Natural killer cell (primary cell): ENCODE data around the gene RAB4B. TPM values are rescaled to one million over a fixed set of nuclear protein-coding genes. Genes with fewer than 3 reads are reported as not detected.
A peak's percentile ranks its signal among the peaks of the same experiment; 100 is the strongest.
"Not testable (repeated sequence)": the region's sequence is repeated elsewhere in the genome, so short reads cannot be mapped to it uniquely, and the experiment has no call there.

Experiments
- ATAC-seq, 3 donors: fragments of 150-1000 bp in 2 of 3; fragments of 200-7000 bp in 1 of 3; cut with Tn5 transposase; 1 replicate in 1 of 3; 2 replicates in 2 of 3; pipeline ENCODE4 v1.10.0; 2021; ENCODE audit warnings: mild to moderate bottlenecking in 2 of 3, moderate library complexity in 2 of 3
- DNase-seq, 2 donors: peaks; one replicate each; pipeline versions ENCODE4 v3.0.0 to v3.0.0-alpha.2; 2013 to 2021; ENCODE audit warnings: mixed read lengths in 1 of 2
- H3K27ac ChIP-seq: one replicate; pipeline ENCODE4 v1.5.1; 2013; ENCODE audit warnings: mild to moderate bottlenecking, low read length
- H3K27me3 ChIP-seq: one replicate; pipeline ENCODE4 v1.6.1; 2013; ENCODE audit warnings: low read length; ENCODE audit not compliant: control insufficient read depth, insufficient read depth
- H3K36me3 ChIP-seq: one replicate; pipeline ENCODE4 v1.6.1; 2013; ENCODE audit warnings: low read length; ENCODE audit not compliant: control insufficient read depth, insufficient read depth
- H3K4me1 ChIP-seq: one replicate; pipeline ENCODE4 v1.6.1; 2013; ENCODE audit warnings: low read length; ENCODE audit not compliant: control insufficient read depth, insufficient read depth
- H3K4me3 ChIP-seq: one replicate; pipeline ENCODE4 v1.5.1; 2013; ENCODE audit warnings: low read length
- H3K9me3 ChIP-seq: one replicate; pipeline ENCODE4 v1.6.1; 2013; ENCODE audit warnings: low read length; ENCODE audit not compliant: control insufficient read depth, insufficient read depth
- H3K27ac Mint-ChIP-seq, 2 donors: one replicate each; pipeline ENCODE4 v1.8.0; 2022; ENCODE audit warnings: mild to moderate bottlenecking in 2 of 2, mixed read lengths in 2 of 2, moderate library complexity in 1 of 2
- H3K27me3 Mint-ChIP-seq, 2 donors: one replicate each; pipeline ENCODE4 v1.8.0; 2022; ENCODE audit warnings: low read depth in 2 of 2, mixed read lengths in 2 of 2
- H3K36me3 Mint-ChIP-seq: one replicate; pipeline ENCODE4 v1.8.0; 2022; ENCODE audit warnings: mixed read lengths
- H3K4me1 Mint-ChIP-seq, 2 donors: one replicate each; pipeline ENCODE4 v1.8.0; 2022; ENCODE audit warnings: mixed read lengths in 2 of 2
- H3K4me3 Mint-ChIP-seq: one replicate; pipeline ENCODE4 v1.8.0; 2022; ENCODE audit warnings: mild to moderate bottlenecking, moderate library complexity, mixed read lengths
- H3K9me3 Mint-ChIP-seq, 2 donors: one replicate each; pipeline ENCODE4 v1.8.0; 2022; ENCODE audit warnings: mixed read lengths in 2 of 2
- CTCF ChIP-seq: fragments of 200-600 bp; IDR thresholded peaks from one replicate; pipeline ENCODE4 v1.8.0; 2022; ENCODE audit warnings: antibody characterized with exemption
- WGBS: methylation state at CpG from one replicate; pipeline ENCODE4 v1.1.7; 2013; ENCODE audit warnings: missing lambda C conversion rate; ENCODE audit not compliant: insufficient coverage; 5-methylcytosine and 5-hydroxymethylcytosine counted together
- intact Hi-C: fragments of 100-400 bp; cut with micrococcal nuclease; formaldehyde crosslinking; loops from one replicate; pipeline ENCODE4 v1.14.2; 2022
- total RNA-seq, 4 donors: library from RNA; stranded (reverse); fragments of 120-200 nt in 1 of 4; gene quantifications; one replicate each; pipeline versions ENCODE4 v1.2.3 to v1.2.4, GENCODE V29; 2013 to 2022

RAB4B gene
- total RNA-seq, 3 donors from 2014 or later (not counting 1 experiment from before 2014, with no cell fraction given) = 97.8 to 99.8 (median 98.6) TPM

GRCh38 chr19:40829205-40829604 is 51.2 kb downstream of the RAB4B start:
- H3K36me3 ChIP-seq = no peaks in the 10 kb centered on the region
- no peaks in the 10 kb centered on the region for H3K27me3 Mint-ChIP-seq
- peaks cover 0 to 3% of the 10 kb centered on the region in 2 donors for H3K9me3 Mint-ChIP-seq
- H3K4me1 ChIP-seq = peaks cover 41% of the 10 kb centered on the region
- H3K9me3 ChIP-seq = no peaks in the 10 kb centered on the region
- H3K27ac Mint-ChIP-seq = peak overlapping the region; percentile 85 to 92
- ATAC-seq = no peak
- no peak overlapping the region for H3K4me3 ChIP-seq
- TF ChIP-seq CTCF = no peak
- H3K27ac ChIP-seq = no peak overlapping the region
- no peak overlapping the region for H3K4me3 Mint-ChIP-seq
- intact Hi-C loops = loop anchor here (5.0 to 10.0 kb wide), 2 partner anchors 433 to 476 kb away; partner anchors contain the start of gene HNRNPUL1
- DNase-seq = no peak
- peaks cover 39 to 52% of the 10 kb centered on the region in 2 donors for H3K4me1 Mint-ChIP-seq
- H3K36me3 Mint-ChIP-seq = no peaks in the 10 kb centered on the region
- H3K27me3 ChIP-seq = no peaks in the 10 kb centered on the region

GRCh38 chr19:40830741-40831140 is 52.7 kb downstream of the RAB4B start:
- H3K36me3 Mint-ChIP-seq, intact Hi-C loops, H3K27ac ChIP-seq, H3K27me3 ChIP-seq, ATAC-seq, H3K9me3 Mint-ChIP-seq, H3K27me3 Mint-ChIP-seq, H3K9me3 ChIP-seq, H3K4me3 ChIP-seq, H3K4me3 Mint-ChIP-seq, H3K36me3 ChIP-seq: not testable (repeated sequence)
- peaks cover 29 to 41% of the 10 kb centered on the region in 2 donors for H3K4me1 Mint-ChIP-seq
- H3K27ac Mint-ChIP-seq = peak overlapping the region; percentile 85 to 92
- 98% methylated on average over 16 of the region's 16 CpGs for WGBS
- DNase-seq = peak in 1 of 2 donors; percentile 1
- H3K4me1 ChIP-seq = peaks cover 27% of the 10 kb centered on the region

GRCh38 chr19:40831502-40832430 is 53.7 kb downstream of the RAB4B start:
- Mint-ChIP-seq H3K27ac (peak overlapping the region; percentile 27 to 85), H3K4me3 (no peak overlapping the region), H3K4me1 (peaks cover 19 to 32% of the 10 kb centered on the region in 2 donors), H3K27me3 (no peaks in the 10 kb centered on the region), H3K36me3 (no peaks in the 10 kb centered on the region), H3K9me3 (peaks cover 0 to 3% of the 10 kb centered on the region in 2 donors)
- ATAC-seq (no peak), DNase-seq (peak in 1 of 2 donors; percentile 2)
- no peak overlapping the region for H3K4me3 ChIP-seq
- no peaks in the 10 kb centered on the region for H3K9me3 ChIP-seq
- H3K4me1 ChIP-seq = peaks cover 16% of the 10 kb centered on the region
- no peaks in the 10 kb centered on the region for H3K27me3 ChIP-seq
- intact Hi-C loops = no loop called here
- 65% methylated on average over 3 of the region's 7 CpGs for WGBS
- H3K27ac ChIP-seq = no peak overlapping the region
- TF ChIP-seq CTCF = no peak
- no peaks in the 10 kb centered on the region for H3K36me3 ChIP-seq

GRCh38 chr19:40832431-40832790 is 54.4 kb downstream of the RAB4B start:
- 73% methylated on average over 3 of the region's 4 CpGs for WGBS
- peak in 1 of 2 donors; percentile 3 for DNase-seq
- H3K9me3 Mint-ChIP-seq, ATAC-seq, H3K36me3 Mint-ChIP-seq, H3K27me3 Mint-ChIP-seq, H3K36me3 ChIP-seq, H3K27me3 ChIP-seq, H3K4me3 Mint-ChIP-seq, H3K4me3 ChIP-seq, H3K4me1 ChIP-seq, intact Hi-C loops, H3K9me3 ChIP-seq, H3K27ac ChIP-seq: not testable (repeated sequence)
- peak overlapping the region; percentile 27 to 85 for H3K27ac Mint-ChIP-seq
- peaks cover 13 to 25% of the 10 kb centered on the region in 2 donors for H3K4me1 Mint-ChIP-seq

- H3K9me3 Mint-ChIP-seq, H3K4me1 ChIP-seq, intact Hi-C loops, H3K27me3 Mint-ChIP-seq, H3K9me3 ChIP-seq, H3K36me3 ChIP-seq, H3K36me3 Mint-ChIP-seq, H3K4me3 ChIP-seq, H3K27me3 ChIP-seq: not testable (repeated sequence)
- peak overlapping the region; percentile 51 to 57 for H3K27ac Mint-ChIP-seq
- H3K4me3 Mint-ChIP-seq = peak overlapping the region; percentile 52
- H3K27ac ChIP-seq = peak overlapping the region; percentile 20
- H3K4me1 Mint-ChIP-seq = peaks cover 7 to 13% of the 10 kb centered on the region in 2 donors
- DNase-seq (peak in 1 of 2 donors; percentile 2), ATAC-seq (peak in 2 of 3 donors; percentile 9 to 21)
- WGBS = 93% methylated on average over 2 of the region's 7 CpGs
Measured at GRCh38 chr19:40833728-40834533, 55.9 kb downstream of the RAB4B start.
